Tibial nerve (tissue), 4 donors: Measurements from ENCODE around the gene MEGF6. TPM values are rescaled to one million over a fixed set of nuclear protein-coding genes. Genes with fewer than 3 reads are reported as not detected.
A peak's percentile ranks its signal among the peaks of the same experiment; 100 is the strongest.

Source experiments
- DNase-seq, 2 donors: peaks; one replicate each; pipeline ENCODE4 v3.0.0-alpha.2; 2019; ENCODE audit warnings: low spot score in 2 of 2
- H3K27ac ChIP-seq, 4 donors: fragments of 200-600 bp; sonication (generic) in 3 of 4; one replicate each; pipeline ENCODE4 v1.5.1; 2017 to 2019; ENCODE audit warnings: mild to moderate bottlenecking in 1 of 4
- H3K27me3 ChIP-seq, 2 donors: fragments of 200-600 bp; sonication (generic) in 1 of 2; one replicate each; pipeline versions ENCODE4 v1.5.1 to v1.6.0; 2017 to 2019
- H3K36me3 ChIP-seq, 3 donors: fragments of 200-600 bp; sonication (generic); one replicate each; pipeline ENCODE4 v1.5.1; 2018 to 2019
- H3K4me1 ChIP-seq, 4 donors: fragments of 200-600 bp; sonication (generic) in 3 of 4; one replicate each; pipeline ENCODE4 v1.5.1; 2017 to 2019
- H3K4me3 ChIP-seq, 4 donors: fragments of 200-600 bp; sonication (generic) in 3 of 4; one replicate each; pipeline ENCODE4 v1.5.1; 2017 to 2019; ENCODE audit warnings: mild to moderate bottlenecking in 1 of 4, moderate library complexity in 1 of 4
- H3K9me3 ChIP-seq, 4 donors: fragments of 200-600 bp; sonication (generic) in 3 of 4; one replicate each; pipeline ENCODE4 v1.5.1; 2017 to 2019
- CTCF ChIP-seq, 5 experiments: fragments of 200-600 bp in 3 of 5; fragments of 450-650 bp in 2 of 5; sonication (generic) in 3 of 5; IDR thresholded peaks; one replicate each; pipeline ENCODE4 v1.5.1; 2016 to 2019; ENCODE audit warnings: antibody characterized with exemption in 5 of 5, mild to moderate bottlenecking in 3 of 5, moderate library complexity in 2 of 5
- EP300 ChIP-seq, 2 donors: sonication (generic); formaldehyde crosslinking; IDR thresholded peaks; one replicate each; pipeline ENCODE4 v1.6.1; 2017; ENCODE audit warnings: antibody characterized with exemption in 2 of 2, mild to moderate bottlenecking in 1 of 2
- POLR2A ChIP-seq, 2 donors: fragments of 450-650 bp; IDR thresholded peaks; one replicate each; pipeline ENCODE4 v1.6.1; 2017; ENCODE audit warnings: antibody characterized with exemption in 2 of 2, mild to moderate bottlenecking in 2 of 2, moderate library complexity in 2 of 2
- WGBS, 2 donors: methylation state at CpG; one replicate each; pipeline ENCODE4 v1.1.5; 2018; 5-methylcytosine and 5-hydroxymethylcytosine counted together
- total RNA-seq, 4 donors: library from RNA; depleted of rRNA; stranded (reverse); fragments of >200 nt; gene quantifications; one replicate each; pipeline ENCODE4 v1.1.0, GENCODE V29; 2016

Gene MEGF6
- total RNA-seq, 4 donors from 2014 or later, result 25.3 to 63.3 (median 42.8) TPM

GRCh38 chr1:3468236-3469103, 142.8 kb downstream of the MEGF6 start:
- H3K27me3 ChIP-seq, result no peaks in the 10 kb centered on the region
- 70 to 76% methylated on average over 16 to 33 of the region's 34 CpGs for WGBS, 2 donors
- no peak for TF ChIP-seq EP300 (IDR thresholded peaks at IDR 0.05)
- no peak for TF ChIP-seq POLR2A (IDR thresholded peaks at IDR 0.05)
- TF ChIP-seq CTCF (IDR thresholded peaks at IDR 0.05), result no peak
- no peak for DNase-seq
- H3K36me3 ChIP-seq, result no peaks in the 10 kb centered on the region
- peaks cover 0 to 78% (median 35%) of the 10 kb centered on the region in 4 donors for H3K4me1 ChIP-seq
- H3K27ac ChIP-seq, result peak overlapping the region; percentile 76 to 92 (median 86)
- H3K9me3 ChIP-seq, result no peaks in the 10 kb centered on the region
- H3K4me3 ChIP-seq, result no peak overlapping the region

GRCh38 chr1:3467096-3468036, 143.9 kb downstream of the MEGF6 start:
- 63% methylated on average over 16 to 21 of the region's 35 CpGs for WGBS, 2 donors
- Histone ChIP-seq H3K4me3 (peak overlapping the region in 1 of 4 donors; percentile 5), H3K9me3 (no peaks in the 10 kb centered on the region), H3K36me3 (no peaks in the 10 kb centered on the region), H3K27me3 (no peaks in the 10 kb centered on the region), H3K27ac (peak overlapping the region; percentile 76 to 92 (median 86)), H3K4me1 (peaks cover 0 to 67% (median 24%) of the 10 kb centered on the region in 4 donors)
- DNase-seq, result no peak
- TF ChIP-seq EP300 (IDR thresholded peaks at IDR 0.05) (peak; percentile 54 to 84), CTCF (IDR thresholded peaks at IDR 0.05) (no peak)

GRCh38 chr1:3466366-3467075, 144.8 kb downstream of the MEGF6 start:
- peak overlapping the region; percentile 76 to 92 (median 86) for H3K27ac ChIP-seq
- 80 to 85% methylated on average over 14 to 16 of the region's 16 CpGs for WGBS, 2 donors
- no peaks in the 10 kb centered on the region for H3K27me3 ChIP-seq
- no peaks in the 10 kb centered on the region for H3K36me3 ChIP-seq
- H3K4me1 ChIP-seq, result peaks cover 0 to 64% (median 16%) of the 10 kb centered on the region in 4 donors
- no peak for DNase-seq
- H3K4me3 ChIP-seq, result no peak overlapping the region
- H3K9me3 ChIP-seq, result no peaks in the 10 kb centered on the region
- TF ChIP-seq POLR2A (IDR thresholded peaks at IDR 0.05), result no peak
- TF ChIP-seq EP300 (IDR thresholded peaks at IDR 0.05), result no peak
- no peak for TF ChIP-seq CTCF (IDR thresholded peaks at IDR 0.05)

- Histone ChIP-seq H3K27me3 (no peaks in the 10 kb centered on the region), H3K27ac (peak overlapping the region; percentile 76 to 92 (median 86)), H3K4me3 (no peak overlapping the region), H3K4me1 (peaks cover 0 to 64% (median 11%) of the 10 kb centered on the region in 4 donors), H3K36me3 (no peaks in the 10 kb centered on the region), H3K9me3 (no peaks in the 10 kb centered on the region)
- DNase-seq, result no peak
- TF ChIP-seq EP300 (IDR thresholded peaks at IDR 0.05), result no peak
- TF ChIP-seq POLR2A (IDR thresholded peaks at IDR 0.05), result no peak
- 67 to 69% methylated on average over 17 of the region's 17 CpGs for WGBS, 2 donors
Observed at GRCh38 chr1:3465935-3466321, 145.4 kb downstream of the MEGF6 start.
